CD14-positive monocyte (primary cell): ENCODE data around the gene NR6A1. TPM values are rescaled to one million over a fixed set of nuclear protein-coding genes. Genes with fewer than 3 reads are reported as not detected.

Source experiments
- DNase-seq, 3 donors: peaks; one replicate each; pipeline ENCODE4 v3.0.0-alpha.2; 2011 to 2022
- H2AFZ ChIP-seq: 2 replicates; pipeline ENCODE4 v1.6.0; 2012; ENCODE audit warnings: mild to moderate bottlenecking, low read depth, low read length, inconsistent platforms; ENCODE audit not compliant: insufficient read depth, poor library complexity, severe bottlenecking
- H3K27ac ChIP-seq, 2 donors: 1 replicate in 1 of 2; 2 replicates in 1 of 2; pipeline ENCODE4 v1.5.1; 2012 to 2013; ENCODE audit warnings: low read length in 2 of 2, control low read depth in 1 of 2, inconsistent platforms in 1 of 2, low read depth in 1 of 2, mild to moderate bottlenecking in 1 of 2
- H3K27me3 ChIP-seq, 2 donors: one replicate each; pipeline versions ENCODE4 v1.6.0 to v1.6.1; 2011 to 2013; ENCODE audit warnings: low read length in 2 of 2; ENCODE audit not compliant: control insufficient read depth in 2 of 2, insufficient read depth in 2 of 2
- H3K36me3 ChIP-seq, 2 donors: replicated peaks in 1 of 2; 1 replicate in 1 of 2; 2 replicates in 1 of 2; pipeline versions ENCODE4 v1.5.1 to v1.6.1; 2012 to 2013; ENCODE audit warnings: low read length in 2 of 2, control low read depth in 1 of 2, inconsistent platforms in 1 of 2, mild to moderate bottlenecking in 1 of 2; ENCODE audit not compliant: insufficient read depth in 2 of 2, control insufficient read depth in 1 of 2
- H3K4me1 ChIP-seq, 2 donors: 1 replicate in 1 of 2; 2 replicates in 1 of 2; pipeline versions ENCODE4 v1.5.1 to v1.6.1; 2012 to 2013; ENCODE audit warnings: low read length in 2 of 2, control low read depth in 1 of 2, inconsistent platforms in 1 of 2, mild to moderate bottlenecking in 1 of 2, moderate library complexity in 1 of 2; ENCODE audit not compliant: insufficient read depth in 2 of 2, control insufficient read depth in 1 of 2
- H3K4me2 ChIP-seq: replicated peaks from 2 replicates; pipeline ENCODE3; 2012; ENCODE audit warnings: low read length, moderate library complexity, mild to moderate bottlenecking; ENCODE audit not compliant: poor library complexity, severe bottlenecking; ENCODE audit errors: extremely low read depth
- H3K4me3 ChIP-seq, 3 experiments: fragments of 200-600 bp in 1 of 3; sonication (generic) in 1 of 3; replicated peaks in 1 of 3; 1 replicate in 2 of 3; 2 replicates in 1 of 3; pipeline ENCODE4 v1.5.1; 2011 to 2013; ENCODE audit warnings: low read length in 3 of 3, mild to moderate bottlenecking in 3 of 3, control low read depth in 2 of 3, low read depth in 2 of 3, inconsistent platforms in 1 of 3, moderate library complexity in 1 of 3
- H3K79me2 ChIP-seq: 2 replicates; pipeline ENCODE4 v1.6.0; 2012; ENCODE audit warnings: mild to moderate bottlenecking, control low read depth, inconsistent platforms, low read length, moderate library complexity; ENCODE audit not compliant: insufficient read depth
- H3K9ac ChIP-seq: 2 replicates; pipeline ENCODE4 v1.6.0; 2017; ENCODE audit warnings: low read length, mild to moderate bottlenecking; ENCODE audit not compliant: insufficient read depth, poor library complexity, severe bottlenecking
- H3K9me3 ChIP-seq, 2 donors: replicated peaks in 1 of 2; 1 replicate in 1 of 2; 2 replicates in 1 of 2; pipeline versions ENCODE4 v1.5.1 to v1.6.1; 2012 to 2013; ENCODE audit warnings: low read length in 2 of 2, control low read depth in 1 of 2; ENCODE audit not compliant: control insufficient read depth in 1 of 2, insufficient read depth in 1 of 2
- H4K20me1 ChIP-seq: 2 replicates; pipeline ENCODE4 v1.6.0; 2012; ENCODE audit warnings: mild to moderate bottlenecking, low read length, control low read depth, moderate library complexity; ENCODE audit not compliant: insufficient read depth
- H3K27ac Mint-ChIP-seq, 7 donors: one replicate each; pipeline ENCODE4 v1.8.0; 2020; ENCODE audit warnings: mild to moderate bottlenecking in 7 of 7, mixed read lengths in 7 of 7, moderate library complexity in 6 of 7, inconsistent platforms in 2 of 7
- H3K27me3 Mint-ChIP-seq, 3 donors: one replicate each; pipeline ENCODE4 v1.8.0; 2021 to 2022; ENCODE audit warnings: low read depth in 3 of 3, mild to moderate bottlenecking in 3 of 3, mixed read lengths in 3 of 3, moderate library complexity in 3 of 3, inconsistent platforms in 1 of 3
- H3K36me3 Mint-ChIP-seq, 2 donors: one replicate each; pipeline ENCODE4 v1.8.0; 2020; ENCODE audit warnings: mixed read lengths in 2 of 2, inconsistent platforms in 1 of 2, mild to moderate bottlenecking in 1 of 2
- H3K4me1 Mint-ChIP-seq: one replicate; pipeline ENCODE4 v1.8.0; 2020; ENCODE audit warnings: mild to moderate bottlenecking, mixed read lengths
- H3K4me3 Mint-ChIP-seq, 2 donors: one replicate each; pipeline ENCODE4 v1.8.0; 2020; ENCODE audit warnings: mild to moderate bottlenecking in 2 of 2, mixed read lengths in 2 of 2, moderate library complexity in 1 of 2
- H3K9me3 Mint-ChIP-seq, 7 donors: one replicate each; pipeline ENCODE4 v1.8.0; 2020 to 2022; ENCODE audit warnings: mixed read lengths in 7 of 7, mild to moderate bottlenecking in 6 of 7, moderate library complexity in 6 of 7, inconsistent platforms in 2 of 7
- CTCF ChIP-seq: fragments of 200-600 bp; IDR thresholded peaks from one replicate; pipeline ENCODE4 v1.8.0; 2022; ENCODE audit warnings: antibody characterized with exemption, mild to moderate bottlenecking
- WGBS: methylation state at CpG from one replicate; pipeline ENCODE4 v1.1.5; 2013; ENCODE audit warnings: missing lambda C conversion rate; ENCODE audit not compliant: insufficient coverage; 5-methylcytosine and 5-hydroxymethylcytosine counted together
- intact Hi-C, 2 donors: fragments of 100-400 bp; cut with micrococcal nuclease; formaldehyde crosslinking; loops; one replicate each; pipeline versions ENCODE4 v1.15.0 to v1.15.1; 2023
- polyA plus RNA-seq, 3 donors: library from polyadenylated mRNA; depleted of rRNA in 1 of 3; unstranded in 2 of 3; stranded (reverse) in 1 of 3; fragments of 300-500 nt in 2 of 3; fragments of >200 nt in 1 of 3; fragmentation: Illumina TruSeq in 2 of 3; gene quantifications; 1 replicate in 2 of 3; 2 replicates in 1 of 3; pipeline ENCODE4 v1.2.3, GENCODE V29; 2012 to 2021

Gene NR6A1
- polyA plus RNA-seq, 3 donors: 0.15 to 2.9 (median 0.28) TPM

GRCh38 chr9:124599121-124599795 is 171.9 kb downstream of the NR6A1 start:
- Mint-ChIP-seq H3K27me3 (peaks cover 0 to 2% (median 0%) of the 10 kb centered on the region in 3 donors), H3K9me3 (no peaks in the 10 kb centered on the region), H3K27ac (no peak overlapping the region), H3K36me3 (no peaks in the 10 kb centered on the region), H3K4me3 (no peak overlapping the region), H3K4me1 (peaks cover 5% of the 10 kb centered on the region)
- Histone ChIP-seq H3K9ac (no peak overlapping the region), H3K4me3 (no peak overlapping the region), H3K27me3 (no peaks in the 10 kb centered on the region), H2AFZ (no peak overlapping the region), H3K9me3 (no peaks in the 10 kb centered on the region), H3K4me2 (no peak overlapping the region), H3K79me2 (no peaks in the 10 kb centered on the region), H3K36me3 (no peaks in the 10 kb centered on the region), H3K27ac (no peak overlapping the region), H3K4me1 (no peaks in the 10 kb centered on the region), H4K20me1 (no peaks in the 10 kb centered on the region)
- intact Hi-C loops: no loop called here
- no peak for DNase-seq
- WGBS: 98% methylated on average over 24 of the region's 39 CpGs
- no peak for TF ChIP-seq CTCF

DNA sequence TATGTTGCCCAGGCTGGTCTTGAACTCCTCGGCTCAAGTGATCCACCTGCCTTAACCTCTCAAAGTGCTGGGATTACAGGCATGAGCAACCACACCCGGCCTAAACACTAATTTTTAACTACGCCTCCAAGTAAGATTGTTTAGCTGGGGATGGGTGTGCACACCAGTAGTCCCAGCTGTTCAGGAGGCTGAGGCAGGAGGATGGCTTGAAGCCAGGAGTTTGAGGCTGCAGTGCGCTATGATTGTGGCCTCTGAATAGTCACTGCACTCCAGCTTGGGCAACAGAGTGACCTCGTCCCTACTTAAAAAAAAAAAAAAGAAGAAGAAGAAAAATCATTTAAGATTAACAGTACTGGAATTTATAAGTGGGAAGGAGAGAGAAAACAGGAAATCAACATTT is 173.1 kb downstream of the NR6A1 start:
- intact Hi-C loops: no loop called here
- 100% methylated on average over 2 of the region's 5 CpGs for WGBS
- Histone ChIP-seq H3K27me3 (no peaks in the 10 kb centered on the region), H3K27ac (no peak overlapping the region), H3K4me3 (no peak overlapping the region), H3K4me2 (no peak overlapping the region), H3K9me3 (no peaks in the 10 kb centered on the region), H3K79me2 (no peaks in the 10 kb centered on the region), H3K4me1 (peaks cover 8% of the 10 kb centered on the region in 2 donors), H4K20me1 (no peaks in the 10 kb centered on the region), H2AFZ (no peak overlapping the region), H3K9ac (no peak overlapping the region), H3K36me3 (no peaks in the 10 kb centered on the region)
- no peak for DNase-seq
- Mint-ChIP-seq H3K4me1 (peaks cover 17% of the 10 kb centered on the region), H3K4me3 (no peak overlapping the region), H3K27ac (no peak overlapping the region), H3K36me3 (no peaks in the 10 kb centered on the region), H3K9me3 (no peaks in the 10 kb centered on the region), H3K27me3 (no peaks in the 10 kb centered on the region)
- no peak for TF ChIP-seq CTCF
